ENCODE measurements around the gene APOA1.

APOA1 gene

DNA sequence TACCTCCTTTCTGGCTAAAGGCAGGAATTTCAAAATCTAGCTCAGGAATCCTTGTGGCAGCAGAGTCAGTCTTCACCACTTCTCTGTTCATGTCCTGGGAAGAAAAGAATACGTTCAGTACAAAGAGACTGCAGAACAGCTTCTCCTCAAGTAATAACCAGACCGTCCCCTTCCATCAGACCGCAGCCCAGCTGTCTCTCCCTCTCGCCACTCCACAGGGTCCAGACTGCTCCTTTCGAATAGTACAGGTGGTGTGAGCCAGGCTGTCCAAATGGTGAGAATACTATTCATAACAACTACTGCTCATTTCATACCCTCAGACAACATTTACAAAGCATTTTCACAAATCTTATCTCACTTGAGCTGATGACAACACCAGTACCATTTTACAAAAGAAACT lies 50.5 kb downstream of the APOA1 start:
- DNase-seq: no peak

DNA sequence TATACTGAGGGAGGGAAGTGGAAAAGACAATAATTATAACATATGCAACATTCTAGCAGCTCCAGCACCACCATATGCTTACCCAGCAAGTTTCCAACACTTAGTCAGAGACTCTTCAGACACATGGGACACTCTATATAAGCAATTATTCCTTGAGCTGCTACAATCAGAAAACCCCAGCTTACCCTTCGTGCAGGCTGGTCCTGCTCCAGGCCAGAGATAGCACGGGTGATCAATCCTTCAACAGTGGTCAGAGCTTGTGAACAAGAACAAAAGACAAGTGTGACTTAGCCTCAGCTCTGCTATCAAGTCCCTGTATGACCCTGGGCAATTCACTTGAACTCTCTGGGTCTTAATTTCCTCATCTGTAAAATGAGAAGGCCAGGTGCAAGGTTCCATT lies 51.1 kb downstream of the APOA1 start:
- no peak for DNase-seq

Data from NCI-H1105 treated with DMSO at 0.1 percent for 48 hours (cell line).